H9 (cell line): ENCODE results near the gene KIRREL3. TPM values are rescaled to one million over a fixed set of nuclear protein-coding genes. Genes with fewer than 3 reads are reported as not detected.

Source experiments
- DNase-seq: peaks from one replicate; pipeline ENCODE4 v3.0.0-alpha.2; 2017
- H2AFZ ChIP-seq: one replicate; pipeline ENCODE4 v1.6.1; 2013; ENCODE audit warnings: mild to moderate bottlenecking, low read length, control low read depth, moderate library complexity
- H2AK5ac ChIP-seq: 2 replicates; pipeline ENCODE4 v1.6.1; 2013; ENCODE audit warnings: low read length, control low read depth, mixed read lengths; ENCODE audit not compliant: insufficient read length
- H2BK120ac ChIP-seq: one replicate; pipeline ENCODE4 v1.6.1; 2013; ENCODE audit warnings: low read depth, mild to moderate bottlenecking, low read length, control low read depth, inconsistent platforms; ENCODE audit not compliant: poor library complexity, severe bottlenecking
- H2BK12ac ChIP-seq: 2 replicates; pipeline ENCODE4 v1.6.1; 2013; ENCODE audit warnings: low read length, control low read depth, mixed read lengths, low read depth; ENCODE audit not compliant: insufficient read length
- H2BK15ac ChIP-seq: 2 replicates; pipeline ENCODE4 v1.6.1; 2013; ENCODE audit warnings: low read depth, low read length, control low read depth
- H2BK20ac ChIP-seq: one replicate; pipeline ENCODE4 v1.6.1; 2013; ENCODE audit warnings: low read depth, mild to moderate bottlenecking, low read length, control low read depth, inconsistent platforms; ENCODE audit not compliant: poor library complexity, severe bottlenecking
- H2BK5ac ChIP-seq: 2 replicates; pipeline ENCODE4 v1.6.1; 2013; ENCODE audit warnings: low read length, control low read depth, mixed read lengths; ENCODE audit not compliant: insufficient read length
- H3K14ac ChIP-seq: 2 replicates; pipeline ENCODE4 v1.6.1; 2013; ENCODE audit warnings: low read length, control low read depth; ENCODE audit not compliant: insufficient read depth
- H3K18ac ChIP-seq: 2 replicates; pipeline ENCODE4 v1.6.1; 2013; ENCODE audit warnings: low read depth, mild to moderate bottlenecking, mixed read lengths, low read length, control low read depth; ENCODE audit not compliant: insufficient read length
- H3K23ac ChIP-seq: 2 replicates; pipeline ENCODE4 v1.6.1; 2013; ENCODE audit warnings: low read length, control low read depth, mixed read lengths, low read depth; ENCODE audit not compliant: insufficient read length
- H3K23me2 ChIP-seq: 2 replicates; pipeline ENCODE4 v1.6.1; 2013; ENCODE audit warnings: low read depth, mild to moderate bottlenecking, mixed read lengths, low read length, control low read depth; ENCODE audit not compliant: insufficient read length, poor library complexity, severe bottlenecking
- H3K27ac ChIP-seq: 2 replicates; pipeline ENCODE4 v1.5.1; 2013; ENCODE audit warnings: low read length, control low read depth, mixed read lengths, low read depth; ENCODE audit not compliant: insufficient read length
- H3K27me3 ChIP-seq: 2 replicates; pipeline ENCODE4 v1.6.1; 2013; ENCODE audit warnings: low read length, control low read depth, inconsistent platforms; ENCODE audit not compliant: insufficient read depth
- H3K4ac ChIP-seq: 2 replicates; pipeline ENCODE4 v1.6.1; 2013; ENCODE audit warnings: low read depth, mild to moderate bottlenecking, control low read depth, inconsistent platforms, low read length, moderate library complexity
- H3K4me1 ChIP-seq: 2 replicates; pipeline ENCODE4 v1.6.1; 2013; ENCODE audit warnings: low read length, control low read depth, inconsistent platforms; ENCODE audit not compliant: insufficient read depth
- H3K4me2 ChIP-seq: 2 replicates; pipeline ENCODE4 v1.6.1; 2013; ENCODE audit warnings: low read length, control low read depth, mixed read lengths; ENCODE audit not compliant: insufficient read length, insufficient read depth
- H3K56ac ChIP-seq: 2 replicates; pipeline ENCODE4 v1.6.1; 2013; ENCODE audit warnings: low read depth, mild to moderate bottlenecking, mixed read lengths, low read length, control low read depth; ENCODE audit not compliant: insufficient read length
- H3K79me1 ChIP-seq: 2 replicates; pipeline ENCODE4 v1.6.1; 2013; ENCODE audit warnings: low read depth, mild to moderate bottlenecking, moderate library complexity, low read length, control low read depth, inconsistent platforms; ENCODE audit not compliant: insufficient read depth, poor library complexity, severe bottlenecking
- H3K79me2 ChIP-seq: 2 replicates; pipeline ENCODE4 v1.6.1; 2013; ENCODE audit warnings: low read length, control low read depth, inconsistent platforms; ENCODE audit not compliant: insufficient read depth
- H3K9ac ChIP-seq: 2 replicates; pipeline ENCODE4 v1.6.1; 2013; ENCODE audit warnings: low read length, control low read depth, mixed read lengths; ENCODE audit not compliant: insufficient read length; ENCODE audit errors: extremely low read depth
- H3K9me3 ChIP-seq: one replicate; pipeline ENCODE4 v1.6.1; 2013; ENCODE audit warnings: low read depth, low read length, inconsistent platforms; ENCODE audit not compliant: control insufficient read depth
- H3T11ph ChIP-seq: one replicate; pipeline ENCODE4 v1.6.1; 2013; ENCODE audit warnings: mild to moderate bottlenecking, low read length, control low read depth, inconsistent platforms
- H4K20me1 ChIP-seq: one replicate; pipeline ENCODE4 v1.6.1; 2013; ENCODE audit not compliant: control insufficient read depth, insufficient read length, insufficient read depth
- H4K5ac ChIP-seq: 2 replicates; pipeline ENCODE4 v1.6.1; 2013; ENCODE audit warnings: low read depth, mild to moderate bottlenecking, mixed read lengths, low read length, control low read depth; ENCODE audit not compliant: insufficient read length
- H4K8ac ChIP-seq: replicated peaks from 2 replicates; pipeline ENCODE4 v1.6.1; 2013; ENCODE audit warnings: low read length, control low read depth, mixed read lengths, low read depth; ENCODE audit not compliant: insufficient read length
- H4K91ac ChIP-seq: 2 replicates; pipeline ENCODE4 v1.6.1; 2013; ENCODE audit warnings: low read depth, mild to moderate bottlenecking, moderate library complexity, mixed read lengths, low read length, control low read depth; ENCODE audit not compliant: insufficient read length
- H3K27ac Mint-ChIP-seq, 3 experiments: 2 replicates in 2 of 3; 3 replicates in 1 of 3; pipeline ENCODE4 v1.8.0; 2020 to 2021; ENCODE audit warnings: mixed read lengths in 3 of 3, mild to moderate bottlenecking in 1 of 3, moderate library complexity in 1 of 3
- H3K27me3 Mint-ChIP-seq: 2 replicates; pipeline ENCODE4 v1.8.0; 2021; ENCODE audit warnings: low read depth, mild to moderate bottlenecking, moderate library complexity, mixed read lengths
- H3K36me3 Mint-ChIP-seq, 3 experiments: 2 replicates in 2 of 3; 3 replicates in 1 of 3; pipeline ENCODE4 v1.8.0; 2020 to 2021; ENCODE audit warnings: low read depth in 3 of 3, mixed read lengths in 3 of 3; ENCODE audit not compliant: insufficient read depth in 1 of 3
- H3K4me1 Mint-ChIP-seq, 2 experiments: 2 replicates each; pipeline ENCODE4 v1.8.0; 2020; ENCODE audit warnings: mixed read lengths in 2 of 2
- H3K4me3 Mint-ChIP-seq, 2 experiments: 2 replicates in 1 of 2; 3 replicates in 1 of 2; pipeline ENCODE4 v1.8.0; 2020 to 2021; ENCODE audit warnings: mild to moderate bottlenecking in 2 of 2, mixed read lengths in 2 of 2, moderate library complexity in 1 of 2
- H3K9me3 Mint-ChIP-seq, 2 experiments: 2 replicates in 1 of 2; 3 replicates in 1 of 2; pipeline ENCODE4 v1.8.0; 2020; ENCODE audit warnings: mild to moderate bottlenecking in 2 of 2, mixed read lengths in 2 of 2, moderate library complexity in 1 of 2
- WGBS: extraction: QIAGEN DNeasy Blood & Tissue Kit; methylation state at CpG from one replicate; pipeline ENCODE4 v1.1.7; 2013; ENCODE audit warnings: missing lambda C conversion rate, low lambda C conversion rate, mixed read lengths; ENCODE audit not compliant: insufficient read length; ENCODE audit errors: extremely low coverage; 5-methylcytosine and 5-hydroxymethylcytosine counted together
- total RNA-seq: library from RNA; stranded (reverse); gene quantifications from 2 replicates; pipeline ENCODE4 v1.2.1, GENCODE V29; 2021
- TF ChIP-seq, protein P1 (sequence below): fragments of 200-600 bp; sonication (generic); conservative IDR thresholded peaks from 3 replicates; pipeline ENCODE4 v1.8.0; 2021; ENCODE audit warnings: antibody characterized with exemption, mild to moderate bottlenecking

Gene KIRREL3
- total RNA-seq, 1 experiment from 2014 or later, result 0.17 TPM

DNA sequence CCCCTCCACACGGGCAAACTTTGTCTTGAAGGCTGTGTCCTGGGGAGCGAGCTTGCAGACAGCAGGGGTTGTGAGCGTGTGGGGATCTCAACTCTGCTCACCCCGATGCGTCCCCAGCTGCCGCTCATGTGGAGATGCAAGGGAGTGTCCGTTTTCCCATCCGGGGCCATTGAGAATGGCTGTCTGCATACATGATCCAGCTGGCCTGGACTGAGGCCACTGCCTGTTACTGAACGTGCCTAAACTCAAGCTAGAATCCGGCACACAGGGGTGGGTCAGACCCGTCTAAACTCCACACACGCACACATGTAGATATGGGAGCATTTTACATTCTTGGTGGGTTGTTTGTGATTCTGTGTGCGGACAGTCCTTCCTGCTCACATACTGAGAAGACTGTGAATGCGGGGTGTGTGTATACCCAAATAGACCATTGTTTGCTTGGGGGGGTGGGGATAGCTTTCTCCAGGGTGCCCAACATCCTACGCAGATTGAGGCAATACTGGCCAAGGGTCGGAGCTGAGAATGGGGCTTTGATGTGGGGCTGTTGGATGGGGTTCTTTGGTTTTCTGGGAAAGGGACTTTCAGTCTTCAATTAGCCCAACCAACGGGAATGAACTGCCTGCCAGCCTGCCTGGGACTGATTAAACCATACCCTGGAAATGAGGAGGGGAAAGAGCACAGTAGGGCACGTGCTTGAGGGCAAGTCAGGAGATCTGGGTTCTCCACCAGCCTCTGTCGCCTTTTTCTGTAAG is 584.7 kb downstream of the KIRREL3 start:
- peaks cover 0 to 8% of the 10 kb centered on the region in 2 experiments; a peak in 2 of 4 replicates for H3K4me1 Mint-ChIP-seq
- H2AK5ac ChIP-seq, result no peak overlapping the region
- no peak overlapping the region for H3K18ac ChIP-seq
- no CpG with 5 or more reads among the region's 19 CpGs for WGBS
- H3K9ac ChIP-seq, result no peak overlapping the region
- H4K5ac ChIP-seq, result no peak overlapping the region
- peak overlapping the region in 1 of 3 experiments; percentile 14; a peak in 1 of 7 replicates for H3K27ac Mint-ChIP-seq
- H2BK120ac ChIP-seq, result no peak overlapping the region
- H3K56ac ChIP-seq, result no peak overlapping the region
- H3K4me2 ChIP-seq, result no peak overlapping the region
- H3K27me3 Mint-ChIP-seq, result no peaks in the 10 kb centered on the region
- no peak for DNase-seq
- no peaks in the 10 kb centered on the region for H3K4me1 ChIP-seq
- no peak overlapping the region for H2BK12ac ChIP-seq
- H2AFZ ChIP-seq, result no peak overlapping the region
- no peaks in the 10 kb centered on the region; the same call in 1 of the 2 replicates for H3K27me3 ChIP-seq
- H3K79me1 ChIP-seq, result no peaks in the 10 kb centered on the region
- no peak overlapping the region for H2BK15ac ChIP-seq
- H2BK20ac ChIP-seq, result no peak overlapping the region
- H3T11ph ChIP-seq, result no peak overlapping the region
- no peak overlapping the region for H4K8ac ChIP-seq
- peaks cover 0 to 4% (median 0%) of the 10 kb centered on the region in 3 experiments; a peak in 3 of 7 replicates for H3K36me3 Mint-ChIP-seq
- H3K4ac ChIP-seq, result no peak overlapping the region
- H3K23ac ChIP-seq, result no peak overlapping the region
- H4K91ac ChIP-seq, result no peak overlapping the region
- no peaks in the 10 kb centered on the region for H3K23me2 ChIP-seq
- H3K9me3 Mint-ChIP-seq, result no peaks in the 10 kb centered on the region
- H3K27ac ChIP-seq, result no peak overlapping the region
- TF ChIP-seq, protein P1, sequence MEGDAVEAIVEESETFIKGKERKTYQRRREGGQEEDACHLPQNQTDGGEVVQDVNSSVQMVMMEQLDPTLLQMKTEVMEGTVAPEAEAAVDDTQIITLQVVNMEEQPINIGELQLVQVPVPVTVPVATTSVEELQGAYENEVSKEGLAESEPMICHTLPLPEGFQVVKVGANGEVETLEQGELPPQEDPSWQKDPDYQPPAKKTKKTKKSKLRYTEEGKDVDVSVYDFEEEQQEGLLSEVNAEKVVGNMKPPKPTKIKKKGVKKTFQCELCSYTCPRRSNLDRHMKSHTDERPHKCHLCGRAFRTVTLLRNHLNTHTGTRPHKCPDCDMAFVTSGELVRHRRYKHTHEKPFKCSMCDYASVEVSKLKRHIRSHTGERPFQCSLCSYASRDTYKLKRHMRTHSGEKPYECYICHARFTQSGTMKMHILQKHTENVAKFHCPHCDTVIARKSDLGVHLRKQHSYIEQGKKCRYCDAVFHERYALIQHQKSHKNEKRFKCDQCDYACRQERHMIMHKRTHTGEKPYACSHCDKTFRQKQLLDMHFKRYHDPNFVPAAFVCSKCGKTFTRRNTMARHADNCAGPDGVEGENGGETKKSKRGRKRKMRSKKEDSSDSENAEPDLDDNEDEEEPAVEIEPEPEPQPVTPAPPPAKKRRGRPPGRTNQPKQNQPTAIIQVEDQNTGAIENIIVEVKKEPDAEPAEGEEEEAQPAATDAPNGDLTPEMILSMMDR, result no peak
- no peaks in the 10 kb centered on the region for H3K9me3 ChIP-seq
- no peak overlapping the region for H2BK5ac ChIP-seq
- no peak overlapping the region for H3K4me3 Mint-ChIP-seq
- H3K79me2 ChIP-seq, result no peaks in the 10 kb centered on the region
- no peak overlapping the region for H3K14ac ChIP-seq
- H4K20me1 ChIP-seq, result no peaks in the 10 kb centered on the region
